Measurements from ENCODE around the gene MMD.

Gene MMD

GRCh38 chr17:55444471-55445441 is 23.1 kb upstream of the MMD start:
- FAIRE-seq (peak; percentile 75), DNase-seq (ENCODE audit: insufficient read length, low spot score) (no peak)
- TF ChIP-seq POLR2AphosphoS5 (IDR thresholded peaks at IDR 0.05; ENCODE audit: low read depth, low read length) = no peak
- peak; percentile 86 for TF ChIP-seq SPI1 (IDR thresholded peaks at IDR 0.05; ENCODE audit: low read depth, low read length)
- no peak for TF ChIP-seq TAF1 (IDR thresholded peaks at IDR 0.05; ENCODE audit: low read depth, low read length)
- TF ChIP-seq PAX5 (IDR thresholded peaks at IDR 0.05; ENCODE audit: insufficient read depth, low read length, severe bottlenecking) = no peak
- no peak for TF ChIP-seq POLR2A (IDR thresholded peaks at IDR 0.05; ENCODE audit: low read depth, low read length)
- no peak for TF ChIP-seq POU2F2 (IDR thresholded peaks at IDR 0.05; ENCODE audit: low read depth, low read length)

GRCh38 chr17:55443904-55444303 is 22.3 kb upstream of the MMD start:
- TF ChIP-seq TAF1 (IDR thresholded peaks at IDR 0.05; ENCODE audit: low read depth, low read length) = no peak
- TF ChIP-seq SPI1 (IDR thresholded peaks at IDR 0.05; ENCODE audit: low read depth, low read length) = no peak
- no peak for TF ChIP-seq PAX5 (IDR thresholded peaks at IDR 0.05; ENCODE audit: insufficient read depth, low read length, severe bottlenecking)
- no peak for TF ChIP-seq POLR2A (IDR thresholded peaks at IDR 0.05; ENCODE audit: low read depth, low read length)
- no peak for TF ChIP-seq POLR2AphosphoS5 (IDR thresholded peaks at IDR 0.05; ENCODE audit: low read depth, low read length)
- no peak for TF ChIP-seq POU2F2 (IDR thresholded peaks at IDR 0.05; ENCODE audit: low read depth, low read length)
- DNase-seq (ENCODE audit: insufficient read length, low spot score) (no peak), FAIRE-seq (no peak)

- DNase-seq (ENCODE audit: insufficient read length, low spot score) = no peak
- no peak for FAIRE-seq
- TF ChIP-seq SPI1 (IDR thresholded peaks at IDR 0.05; ENCODE audit: low read depth, low read length) (no peak), POLR2A (IDR thresholded peaks at IDR 0.05; ENCODE audit: low read depth, low read length) (no peak), POU2F2 (IDR thresholded peaks at IDR 0.05; ENCODE audit: low read depth, low read length) (no peak), PAX5 (IDR thresholded peaks at IDR 0.05; ENCODE audit: insufficient read depth, low read length, severe bottlenecking) (no peak), POLR2AphosphoS5 (IDR thresholded peaks at IDR 0.05; ENCODE audit: low read depth, low read length) (no peak), TAF1 (IDR thresholded peaks at IDR 0.05; ENCODE audit: low read depth, low read length) (no peak)
Measured at GRCh38 chr17:55442953-55443683, 21.5 kb upstream of the MMD start.

GRCh38 chr17:55442462-55442861 is 20.8 kb upstream of the MMD start:
- DNase-seq (ENCODE audit: insufficient read length, low spot score) (no peak), FAIRE-seq (no peak)
- TF ChIP-seq POLR2A (IDR thresholded peaks at IDR 0.05; ENCODE audit: low read depth, low read length) (no peak), POU2F2 (IDR thresholded peaks at IDR 0.05; ENCODE audit: low read depth, low read length) (no peak), TAF1 (IDR thresholded peaks at IDR 0.05; ENCODE audit: low read depth, low read length) (no peak), SPI1 (IDR thresholded peaks at IDR 0.05; ENCODE audit: low read depth, low read length) (no peak), POLR2AphosphoS5 (IDR thresholded peaks at IDR 0.05; ENCODE audit: low read depth, low read length) (no peak), PAX5 (IDR thresholded peaks at IDR 0.05; ENCODE audit: insufficient read depth, low read length, severe bottlenecking) (no peak)

GRCh38 chr17:55441544-55441943 is 19.9 kb upstream of the MMD start:
- no peak for DNase-seq (ENCODE audit: insufficient read length, low spot score)
- no peak for TF ChIP-seq TAF1 (IDR thresholded peaks at IDR 0.05; ENCODE audit: low read depth, low read length)
- FAIRE-seq = peak; percentile 5

- no peak for TF ChIP-seq PAX5 (IDR thresholded peaks at IDR 0.05; ENCODE audit: insufficient read depth, low read length, severe bottlenecking)
- no peak for FAIRE-seq
- DNase-seq (ENCODE audit: insufficient read length, low spot score) = no peak
Measured at GRCh38 chr17:55440391-55440790, 18.8 kb upstream of the MMD start.

GRCh38 chr17:55437159-55437605 is 15.5 kb upstream of the MMD start:
- TF ChIP-seq POLR2AphosphoS5 (IDR thresholded peaks at IDR 0.05; ENCODE audit: low read depth, low read length) (no peak), PAX5 (IDR thresholded peaks at IDR 0.05; ENCODE audit: insufficient read depth, low read length, severe bottlenecking) (no peak), POLR2A (IDR thresholded peaks at IDR 0.05; ENCODE audit: low read depth, low read length) (no peak), TAF1 (IDR thresholded peaks at IDR 0.05; ENCODE audit: low read depth, low read length) (no peak), SPI1 (IDR thresholded peaks at IDR 0.05; ENCODE audit: low read depth, low read length) (peak; percentile 44), POU2F2 (IDR thresholded peaks at IDR 0.05; ENCODE audit: low read depth, low read length) (peak; percentile 79)
- DNase-seq (ENCODE audit: insufficient read length, low spot score) = no peak
- FAIRE-seq = peak; percentile 61

GRCh38 chr17:55436224-55437158 is 14.9 kb upstream of the MMD start:
- no peak for TF ChIP-seq POLR2A (IDR thresholded peaks at IDR 0.05; ENCODE audit: low read depth, low read length)
- TF ChIP-seq TAF1 (IDR thresholded peaks at IDR 0.05; ENCODE audit: low read depth, low read length) = no peak
- TF ChIP-seq PAX5 (IDR thresholded peaks at IDR 0.05; ENCODE audit: insufficient read depth, low read length, severe bottlenecking) = no peak
- TF ChIP-seq SPI1 (IDR thresholded peaks at IDR 0.05; ENCODE audit: low read depth, low read length) = no peak
- TF ChIP-seq POLR2AphosphoS5 (IDR thresholded peaks at IDR 0.05; ENCODE audit: low read depth, low read length) = no peak
- TF ChIP-seq POU2F2 (IDR thresholded peaks at IDR 0.05; ENCODE audit: low read depth, low read length) = no peak
- no peak for DNase-seq (ENCODE audit: insufficient read length, low spot score)
- FAIRE-seq = peak; percentile 41

- TF ChIP-seq POU2F2 (IDR thresholded peaks at IDR 0.05; ENCODE audit: low read depth, low read length) = no peak
- no peak for TF ChIP-seq SPI1 (IDR thresholded peaks at IDR 0.05; ENCODE audit: low read depth, low read length)
- TF ChIP-seq PAX5 (IDR thresholded peaks at IDR 0.05; ENCODE audit: insufficient read depth, low read length, severe bottlenecking) = no peak
- no peak for TF ChIP-seq POLR2AphosphoS5 (IDR thresholded peaks at IDR 0.05; ENCODE audit: low read depth, low read length)
- DNase-seq (ENCODE audit: insufficient read length, low spot score) (no peak), FAIRE-seq (no peak)
Measured at GRCh38 chr17:55435408-55435807, 13.8 kb upstream of the MMD start.
